Measurements from ENCODE around the gene KCNIP4.

GRCh38 chr4:20944961-20945360 lies 1003.6 kb downstream of the KCNIP4 start:
- TF ChIP-seq CTCF (IDR thresholded peaks at IDR 0.05) (no peak), POLR2A (IDR thresholded peaks at IDR 0.05; ENCODE audit: low read depth) (no peak), EP300 (IDR thresholded peaks at IDR 0.05) (no peak)

Measured in esophagus muscularis mucosa (tissue), 4 donors.